GM12872 (cell line): ENCODE measurements around the gene SMIM36.

Experiments
- CTCF ChIP-seq: IDR thresholded peaks from 3 replicates; pipeline ENCODE4 v1.5.1; 2011; ENCODE audit warnings: low read depth, mild to moderate bottlenecking, low read length, moderate library complexity; ENCODE audit not compliant: insufficient read depth

The SMIM36 gene

GRCh38 chr17:55442953-55443683, 68.1 kb downstream of the SMIM36 start:
- TF ChIP-seq CTCF = no peak

GRCh38 chr17:55442462-55442861, 68.8 kb downstream of the SMIM36 start:
- TF ChIP-seq CTCF = no peak

GRCh38 chr17:55441544-55441943, 69.7 kb downstream of the SMIM36 start:
- no peak for TF ChIP-seq CTCF

GRCh38 chr17:55440391-55440790, 70.9 kb downstream of the SMIM36 start:
- TF ChIP-seq CTCF = no peak

GRCh38 chr17:55437159-55437605, 74.1 kb downstream of the SMIM36 start:
- no peak for TF ChIP-seq CTCF

- TF ChIP-seq CTCF = no peak
Observed at GRCh38 chr17:55436224-55437158, 74.8 kb downstream of the SMIM36 start.

GRCh38 chr17:55435408-55435807, 75.8 kb downstream of the SMIM36 start:
- TF ChIP-seq CTCF = no peak
